ENCODE measurements around the gene SPATA17.
"Not testable (repeated sequence)": the region's sequence is repeated elsewhere in the genome, so short reads cannot be mapped to it uniquely, and the experiment has no call there.

SPATA17 gene

DNA sequence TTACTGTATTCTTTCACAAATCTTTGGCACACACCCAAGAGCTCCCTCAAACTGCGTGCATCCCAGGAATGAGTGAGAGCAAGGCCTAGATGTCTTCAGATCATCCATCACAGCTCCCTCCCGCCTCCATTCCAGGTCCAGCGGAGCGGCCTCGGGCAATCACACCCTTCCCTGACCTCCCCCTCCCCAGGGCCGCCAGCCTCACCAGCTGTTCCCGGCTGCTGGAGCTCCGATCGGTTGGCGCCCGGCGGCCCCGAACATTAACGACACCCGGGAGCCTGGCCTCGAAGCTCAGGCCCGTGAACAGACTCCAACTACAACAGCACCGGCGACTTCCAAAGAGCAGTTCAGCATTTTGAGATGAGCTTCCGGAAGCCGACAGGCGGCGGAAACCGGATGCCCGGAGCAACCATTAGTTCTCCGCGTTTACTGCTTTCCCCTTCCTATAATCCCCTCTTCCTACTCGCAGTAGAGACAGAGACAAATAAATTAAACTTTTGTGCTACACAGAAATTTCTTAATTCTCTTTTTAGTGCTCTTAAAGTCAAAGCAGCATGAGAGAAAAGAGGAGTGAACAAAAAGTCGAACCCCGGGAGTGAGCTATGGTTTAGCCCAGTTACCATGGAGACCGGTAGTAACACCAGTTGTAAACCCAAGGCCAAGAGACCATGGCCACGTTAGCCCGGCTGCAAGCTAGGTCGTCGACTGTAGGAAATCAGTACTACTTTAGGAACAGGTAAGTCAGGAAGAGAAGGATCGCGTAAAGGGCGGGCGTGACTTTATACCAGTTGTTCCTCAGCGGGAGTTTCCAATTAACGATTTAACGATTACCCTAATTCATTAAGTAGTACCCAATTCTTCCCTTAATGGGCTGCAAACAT lies at the start of gene SPATA17, which contains the start of gene GPATCH2:
TSS of gene SPATA17 (plus strand) at position 634 of the 881 bp plus-strand sequence. CDS start at position 669, 35 bp downstream.
TSS of gene GPATCH2 (minus strand) at position 380 of the 881 bp plus-strand sequence. CDS start at position 261, 119 bp downstream.
- peak; percentile 88 for DNase-seq (ENCODE audit: low spot score)

GRCh38 chr1:217584286-217584811 lies 46.8 kb upstream of the SPATA17 start:
- not testable (repeated sequence) for DNase-seq (ENCODE audit: low spot score)

DNA sequence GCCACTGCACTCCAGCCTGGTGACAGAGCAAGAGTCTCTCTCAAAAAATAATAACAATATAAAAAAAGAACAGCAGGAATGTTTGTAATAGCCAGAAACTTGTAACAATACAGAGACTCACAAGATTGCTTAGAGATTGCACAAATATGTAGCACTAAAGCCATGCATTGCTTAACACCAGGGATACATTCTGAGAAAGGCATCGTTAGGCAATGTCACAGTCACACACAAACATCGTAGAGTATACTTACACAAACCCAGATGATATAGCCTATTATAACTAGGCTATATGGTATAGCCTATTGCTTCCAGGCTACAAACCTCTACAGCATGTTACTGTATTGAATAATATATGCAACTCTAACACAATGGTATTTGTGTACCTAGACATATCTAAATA lies 45.6 kb upstream of the SPATA17 start:
- DNase-seq (ENCODE audit: low spot score): no peak

GRCh38 chr1:217586586-217586985 lies 44.6 kb upstream of the SPATA17 start:
- no peak for DNase-seq (ENCODE audit: low spot score)

GRCh38 chr1:217590598-217590997 lies 40.5 kb upstream of the SPATA17 start:
- no peak for DNase-seq (ENCODE audit: low spot score)

- no peak for DNase-seq (ENCODE audit: low spot score)
Measured at GRCh38 chr1:217599154-217599553, 32.0 kb upstream of the SPATA17 start.

- no peak for DNase-seq (ENCODE audit: low spot score)
Measured at GRCh38 chr1:217602380-217602779, 28.8 kb upstream of the SPATA17 start.

DNA sequence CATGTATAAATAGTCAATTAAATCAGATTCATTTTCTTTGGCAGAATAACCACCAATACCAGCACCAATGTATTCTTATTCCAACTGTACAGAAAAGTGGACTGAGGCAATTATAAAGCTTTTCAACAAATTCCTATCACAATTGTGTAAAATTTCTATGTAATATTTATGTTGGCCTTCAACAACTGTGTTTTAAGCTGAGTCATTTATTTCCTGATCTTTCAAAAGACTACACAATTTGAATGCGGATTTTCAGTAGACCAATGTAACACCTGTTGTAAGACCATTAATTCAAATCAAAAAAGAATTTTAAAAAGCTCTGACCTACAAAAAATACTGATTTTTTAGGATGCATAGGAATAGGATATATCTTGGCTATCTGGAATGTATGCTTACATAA lies 25.8 kb upstream of the SPATA17 start:
- no peak for DNase-seq (ENCODE audit: low spot score)

DNA sequence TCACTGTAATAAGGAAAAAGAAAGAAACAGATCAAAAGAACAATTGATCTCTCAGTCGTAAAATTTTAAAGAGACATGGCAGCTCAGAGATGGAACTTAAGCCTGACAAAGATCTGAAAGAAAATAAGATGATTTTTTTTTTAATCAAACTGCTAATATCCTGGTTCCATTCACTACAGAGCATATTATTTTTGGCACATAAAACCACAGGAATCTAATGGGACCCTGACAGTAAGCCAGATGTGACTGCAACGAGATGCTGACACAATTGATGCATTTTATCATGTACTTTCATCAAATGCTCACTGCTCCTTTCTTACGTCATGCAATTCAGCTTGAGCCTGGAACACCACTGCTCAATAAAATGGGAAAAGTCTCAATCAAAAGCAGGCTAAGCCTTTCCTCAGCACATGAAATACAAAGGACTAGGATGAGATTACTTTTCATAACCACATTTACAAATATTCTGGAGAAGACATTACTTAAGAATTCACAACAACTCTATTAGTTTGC lies 16.9 kb upstream of the SPATA17 start:
- DNase-seq (ENCODE audit: low spot score): no peak

DNA sequence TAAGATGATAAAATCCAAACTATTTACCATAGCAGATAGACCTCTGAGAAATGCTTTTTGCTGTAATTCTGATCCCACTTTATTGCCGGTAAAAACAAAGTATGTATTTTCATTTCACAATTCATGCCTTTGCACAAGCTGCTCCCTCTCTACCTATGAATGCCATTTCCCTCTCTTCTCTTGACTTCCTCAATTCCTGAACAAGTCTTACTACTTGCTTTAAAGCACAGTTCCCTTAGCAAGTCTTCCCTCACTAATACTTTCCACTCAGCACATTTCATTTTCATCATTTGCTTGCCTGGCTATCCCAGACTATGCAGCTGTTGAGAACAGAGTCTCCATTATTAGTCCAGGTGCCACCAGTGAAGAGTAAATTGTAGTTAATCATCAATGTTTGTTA lies 14.0 kb upstream of the SPATA17 start:
- DNase-seq (ENCODE audit: low spot score): no peak

DNA sequence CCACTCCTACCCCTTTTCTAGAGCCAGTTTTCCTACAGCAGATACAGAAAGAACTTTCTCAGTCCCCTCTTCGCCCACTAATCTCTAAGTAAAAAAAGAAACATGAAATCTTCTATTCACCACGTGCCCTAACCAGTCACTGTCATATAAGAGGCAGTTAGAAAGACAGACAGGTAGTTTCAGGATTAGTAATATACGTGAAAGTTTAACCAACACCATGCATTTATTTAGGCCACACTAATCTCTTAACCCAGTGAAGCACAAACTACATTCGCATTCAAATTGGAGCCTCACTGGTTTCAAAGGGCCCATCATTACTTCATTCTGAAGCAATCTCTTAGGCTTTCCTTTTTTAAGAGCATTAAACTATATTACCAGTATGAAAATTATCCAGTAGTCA lies 10.3 kb upstream of the SPATA17 start:
- no peak for DNase-seq (ENCODE audit: low spot score)

GRCh38 chr1:217622042-217622441 lies 9.1 kb upstream of the SPATA17 start:
- no peak for DNase-seq (ENCODE audit: low spot score)

GRCh38 chr1:217626321-217626720 lies 4.8 kb upstream of the SPATA17 start:
- no peak for DNase-seq (ENCODE audit: low spot score)

- DNase-seq (ENCODE audit: low spot score): no peak
Measured at GRCh38 chr1:217627431-217627830, 3.7 kb upstream of the SPATA17 start.

GRCh38 chr1:217642455-217642854 lies 11.3 kb downstream of the SPATA17 start:
- no peak for DNase-seq (ENCODE audit: low spot score)

- no peak for DNase-seq (ENCODE audit: low spot score)
Measured at GRCh38 chr1:217647791-217648190, 16.6 kb downstream of the SPATA17 start.

- no peak for DNase-seq (ENCODE audit: low spot score)
Measured at GRCh38 chr1:217650674-217651073, 19.5 kb downstream of the SPATA17 start.

DNA sequence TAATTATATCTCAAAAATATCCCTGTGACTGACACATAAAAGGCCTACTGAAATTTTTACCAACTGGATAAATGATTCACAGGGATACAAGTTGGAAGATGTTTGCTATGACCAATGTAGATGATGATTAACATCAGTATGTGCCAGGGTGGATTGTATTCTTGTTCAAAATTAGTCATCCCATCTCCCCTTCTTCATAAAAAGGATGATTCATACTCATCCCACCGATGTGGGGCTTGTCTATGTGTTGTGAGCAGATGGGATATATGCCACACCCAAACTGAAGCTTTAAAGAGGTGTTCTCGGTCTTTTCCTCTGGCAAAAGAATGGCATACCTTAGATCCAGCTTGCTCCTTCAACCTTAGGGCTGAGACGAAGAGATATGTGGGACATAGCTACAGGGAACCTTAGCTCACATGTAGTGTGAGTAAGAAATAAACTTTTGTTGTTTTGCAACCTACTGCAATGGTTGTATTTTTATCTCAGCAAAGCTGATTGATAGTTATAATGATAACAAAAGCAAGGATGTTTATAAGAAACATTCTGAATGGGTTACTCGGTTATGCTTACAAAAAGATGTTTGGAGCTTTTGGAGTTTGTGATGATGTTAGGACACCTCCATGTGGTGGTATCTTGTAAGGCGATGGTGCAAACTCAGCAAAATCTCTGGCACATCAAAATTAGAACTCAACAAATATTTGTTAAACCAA lies 29.4 kb downstream of the SPATA17 start:
- peak; percentile 38 for DNase-seq (ENCODE audit: low spot score)

DNA sequence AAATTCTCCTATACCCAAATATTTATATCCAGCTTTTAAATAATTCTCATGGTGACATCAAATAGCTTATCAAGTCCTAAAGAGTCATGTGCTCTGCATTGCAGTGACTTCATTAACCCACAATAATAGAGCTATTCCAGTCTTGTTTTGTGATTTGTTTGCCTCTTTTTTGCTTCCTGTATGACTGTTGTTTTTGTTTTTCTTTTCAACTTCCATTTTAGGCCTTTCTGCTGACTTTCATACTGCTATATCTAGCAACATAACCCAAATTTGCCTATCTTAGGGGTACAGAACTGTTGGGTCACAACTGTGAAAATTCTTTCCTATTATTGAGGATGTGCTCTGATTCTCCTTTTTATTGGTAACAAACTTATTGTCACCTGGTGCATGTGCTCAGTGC lies 30.3 kb downstream of the SPATA17 start:
- no peak for DNase-seq (ENCODE audit: low spot score)

- no peak for DNase-seq (ENCODE audit: low spot score)
Measured at GRCh38 chr1:217668351-217668940, 37.3 kb downstream of the SPATA17 start.

DNA sequence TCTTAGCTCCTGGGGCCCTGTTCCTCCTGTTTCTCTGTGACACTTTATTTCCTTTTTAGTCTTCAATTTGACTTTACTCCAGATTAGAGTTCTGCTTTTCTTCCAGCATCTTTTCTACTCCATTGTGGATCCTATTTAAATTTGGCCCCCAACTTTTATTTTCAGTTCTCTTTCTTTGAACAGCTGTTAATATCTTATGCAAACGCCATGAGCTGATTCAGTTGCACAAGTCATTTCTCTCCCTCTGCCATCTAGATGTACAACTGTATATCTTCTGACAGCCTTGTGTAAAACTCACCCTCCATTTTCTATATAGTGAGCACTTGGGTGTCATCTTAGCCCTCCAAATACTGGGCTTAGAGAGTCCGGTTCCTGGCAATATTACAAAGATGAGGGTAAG lies 42.2 kb downstream of the SPATA17 start:
- no peak for DNase-seq (ENCODE audit: low spot score)

GRCh38 chr1:217674028-217674729 lies 43.0 kb downstream of the SPATA17 start:
- no peak for DNase-seq (ENCODE audit: low spot score)
